Mesenchymal stem cell (in vitro differentiated cells and primary cell): ENCODE results near the gene CAMK1D.
A peak's percentile ranks its signal among the peaks of the same experiment; 100 is the strongest.

ENCODE experiments used
- DNase-seq: peaks from one replicate; pipeline ENCODE4 v3.0.0-alpha.2; 2013
- H2AFZ ChIP-seq: one replicate; pipeline ENCODE4 v1.6.1; 2013; ENCODE audit warnings: low read depth, mild to moderate bottlenecking, control low read depth, inconsistent platforms, low read length, moderate library complexity
- H2AK5ac ChIP-seq: 2 replicates; pipeline ENCODE4 v1.6.1; 2013; ENCODE audit warnings: low read length, moderate library complexity, mild to moderate bottlenecking, inconsistent platforms; ENCODE audit not compliant: severe bottlenecking
- H2BK120ac ChIP-seq: one replicate; pipeline ENCODE4 v1.6.1; 2013; ENCODE audit warnings: low read depth, mild to moderate bottlenecking, inconsistent platforms, low read length, moderate library complexity
- H2BK12ac ChIP-seq, 2 experiments: one replicate each; pipeline ENCODE4 v1.6.1; 2013; ENCODE audit warnings: inconsistent platforms in 2 of 2, low read length in 2 of 2, mild to moderate bottlenecking in 2 of 2, moderate library complexity in 2 of 2, control low read depth in 1 of 2
- H2BK15ac ChIP-seq: one replicate; pipeline ENCODE4 v1.6.1; 2013; ENCODE audit warnings: mild to moderate bottlenecking, low read depth, inconsistent platforms; ENCODE audit not compliant: poor library complexity, severe bottlenecking
- H2BK5ac ChIP-seq: 2 replicates; pipeline ENCODE4 v1.6.1; 2013; ENCODE audit warnings: low read depth, mild to moderate bottlenecking, low read length, control low read depth, inconsistent platforms; ENCODE audit not compliant: poor library complexity, severe bottlenecking
- H3K14ac ChIP-seq, 2 experiments: one replicate each; pipeline ENCODE4 v1.6.1; 2013; ENCODE audit warnings: inconsistent platforms in 2 of 2, low read length in 2 of 2, control low read depth in 1 of 2, mild to moderate bottlenecking in 1 of 2, moderate library complexity in 1 of 2
- H3K18ac ChIP-seq, 2 experiments: one replicate each; pipeline ENCODE4 v1.6.1; 2013; ENCODE audit warnings: inconsistent platforms in 2 of 2, low read length in 2 of 2, control low read depth in 1 of 2, low read depth in 1 of 2, mild to moderate bottlenecking in 1 of 2
- H3K23ac ChIP-seq, 2 experiments: one replicate each; pipeline ENCODE4 v1.6.1; 2013; ENCODE audit warnings: inconsistent platforms in 2 of 2, low read length in 2 of 2, mild to moderate bottlenecking in 2 of 2, moderate library complexity in 2 of 2, control low read depth in 1 of 2
- H3K27ac ChIP-seq: 2 replicates; pipeline ENCODE4 v1.5.1; 2013; ENCODE audit warnings: mild to moderate bottlenecking, moderate library complexity, low read length, control low read depth, inconsistent platforms; ENCODE audit not compliant: poor library complexity, severe bottlenecking
- H3K27me3 ChIP-seq, 2 experiments: 2 replicates each; pipeline versions ENCODE4 v1.6.1 to v1.7.0; 2013; ENCODE audit warnings: low read length in 2 of 2, mild to moderate bottlenecking in 2 of 2, moderate library complexity in 2 of 2, control low read depth in 1 of 2, inconsistent platforms in 1 of 2; ENCODE audit not compliant: control insufficient read depth in 1 of 2, insufficient read depth in 1 of 2
- H3K36me3 ChIP-seq, 2 experiments: 2 replicates each; pipeline versions ENCODE4 v1.6.1 to v1.7.0; 2013; ENCODE audit warnings: low read length in 2 of 2, control low read depth in 1 of 2, inconsistent platforms in 1 of 2, low read depth in 1 of 2, mild to moderate bottlenecking in 1 of 2; ENCODE audit not compliant: insufficient read depth in 2 of 2, control insufficient read depth in 1 of 2
- H3K4ac ChIP-seq, 2 experiments: one replicate each; pipeline ENCODE4 v1.6.1; 2013; ENCODE audit warnings: inconsistent platforms in 2 of 2, low read length in 2 of 2, mild to moderate bottlenecking in 2 of 2, moderate library complexity in 2 of 2, control low read depth in 1 of 2, low read depth in 1 of 2
- H3K4me1 ChIP-seq: 2 replicates; pipeline ENCODE4 v1.6.1; 2013; ENCODE audit warnings: low read depth, low read length, control low read depth; ENCODE audit not compliant: control insufficient read depth, insufficient read depth
- H3K4me2 ChIP-seq: 2 replicates; pipeline ENCODE4 v1.6.1; 2013; ENCODE audit warnings: low read length, mild to moderate bottlenecking, inconsistent platforms; ENCODE audit not compliant: poor library complexity, severe bottlenecking
- H3K4me3 ChIP-seq, 2 experiments: 2 replicates each; pipeline versions ENCODE4 v1.5.1 to v1.7.0; 2013; ENCODE audit warnings: low read length in 2 of 2, mild to moderate bottlenecking in 2 of 2, control low read depth in 1 of 2, low read depth in 1 of 2; ENCODE audit not compliant: insufficient read depth in 1 of 2
- H3K79me1 ChIP-seq: replicated peaks from 2 replicates; pipeline ENCODE4 v1.6.1; 2013; ENCODE audit warnings: mild to moderate bottlenecking, control low read depth, low read length, inconsistent platforms; ENCODE audit not compliant: poor library complexity, severe bottlenecking
- H3K9ac ChIP-seq: 2 replicates; pipeline ENCODE4 v1.7.0; 2013; ENCODE audit warnings: mild to moderate bottlenecking, low read length, moderate library complexity
- H3K9me3 ChIP-seq: 2 replicates; pipeline ENCODE4 v1.7.0; 2013; ENCODE audit warnings: mild to moderate bottlenecking, low read length; ENCODE audit not compliant: control insufficient read depth
- H4K8ac ChIP-seq: one replicate; pipeline ENCODE4 v1.6.1; 2013; ENCODE audit warnings: inconsistent platforms, mild to moderate bottlenecking, low read length, moderate library complexity
- H4K91ac ChIP-seq: one replicate; pipeline ENCODE4 v1.6.1; 2013; ENCODE audit warnings: mild to moderate bottlenecking, low read length, inconsistent platforms
- WGBS: methylation state at CpG from one replicate; pipeline ENCODE4 v1.1.7; 2013; ENCODE audit warnings: mixed read lengths; 5-methylcytosine and 5-hydroxymethylcytosine counted together

CAMK1D gene

DNA sequence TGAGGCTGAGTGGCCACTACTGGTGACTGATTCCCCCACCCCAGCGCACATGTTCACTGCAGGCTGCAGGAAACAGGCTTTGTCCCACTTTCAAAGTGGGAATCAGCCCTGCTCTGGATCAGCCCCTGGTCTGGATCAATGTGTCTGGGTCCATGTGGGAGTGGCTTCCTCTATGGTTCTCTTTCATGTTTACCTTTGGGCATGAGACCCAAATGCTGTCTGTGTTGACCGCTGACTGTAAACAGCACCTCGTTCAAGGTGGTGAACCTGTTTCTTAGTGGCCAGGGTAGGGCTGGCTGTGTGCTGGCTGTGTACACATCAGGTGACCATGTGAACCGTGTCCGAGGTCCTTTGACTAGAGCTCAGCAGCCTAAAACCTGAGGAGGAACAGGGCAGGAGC, 121.8 kb downstream of the CAMK1D start:
- Histone ChIP-seq H3K18ac (peak overlapping the region in 1 of 2 experiments; percentile 26), H2BK12ac (peak overlapping the region in 1 of 2 experiments; percentile 6), H4K91ac (no peak overlapping the region), H3K9ac (no peak overlapping the region), H3K27ac (no peak overlapping the region), H3K27me3 (no peaks in the 10 kb centered on the region), H4K8ac (no peak overlapping the region), H2AK5ac (peak overlapping the region; percentile 38), H3K36me3 (no peaks in the 10 kb centered on the region), H3K79me1 (peaks cover 32% of the 10 kb centered on the region), H3K9me3 (no peaks in the 10 kb centered on the region), H3K4me2 (no peak overlapping the region), H3K14ac (peak overlapping the region in 1 of 2 experiments; percentile 10), H2BK15ac (no peak overlapping the region), H3K23ac (no peak overlapping the region), H3K4me1 (peaks cover 26% of the 10 kb centered on the region), H3K4me3 (no peak overlapping the region), H2AFZ (no peak overlapping the region), H2BK5ac (no peak overlapping the region), H2BK120ac (no peak overlapping the region), H3K4ac (no peak overlapping the region)
- no peak for DNase-seq
- WGBS, result 76% methylated on average over 5 of the region's 5 CpGs

- Histone ChIP-seq H2AFZ (no peak overlapping the region), H3K23ac (no peak overlapping the region), H3K79me1 (peaks cover 37% of the 10 kb centered on the region), H2BK15ac (no peak overlapping the region), H3K9me3 (no peaks in the 10 kb centered on the region), H3K27ac (no peak overlapping the region), H2AK5ac (no peak overlapping the region), H3K4ac (no peak overlapping the region), H3K27me3 (no peaks in the 10 kb centered on the region), H2BK12ac (no peak overlapping the region), H3K4me2 (no peak overlapping the region), H3K4me1 (peaks cover 17% of the 10 kb centered on the region), H3K4me3 (no peak overlapping the region), H4K8ac (no peak overlapping the region), H2BK120ac (no peak overlapping the region), H4K91ac (no peak overlapping the region), H3K9ac (no peak overlapping the region), H3K14ac (no peak overlapping the region), H3K18ac (no peak overlapping the region), H3K36me3 (peaks cover 0 to 5% of the 10 kb centered on the region in 2 experiments), H2BK5ac (no peak overlapping the region)
- 88% methylated on average over 5 of the region's 6 CpGs for WGBS
- no peak for DNase-seq
These were observed 124.1 kb downstream of the CAMK1D start for GRCh38 chr10:12473491-12473890.

DNA sequence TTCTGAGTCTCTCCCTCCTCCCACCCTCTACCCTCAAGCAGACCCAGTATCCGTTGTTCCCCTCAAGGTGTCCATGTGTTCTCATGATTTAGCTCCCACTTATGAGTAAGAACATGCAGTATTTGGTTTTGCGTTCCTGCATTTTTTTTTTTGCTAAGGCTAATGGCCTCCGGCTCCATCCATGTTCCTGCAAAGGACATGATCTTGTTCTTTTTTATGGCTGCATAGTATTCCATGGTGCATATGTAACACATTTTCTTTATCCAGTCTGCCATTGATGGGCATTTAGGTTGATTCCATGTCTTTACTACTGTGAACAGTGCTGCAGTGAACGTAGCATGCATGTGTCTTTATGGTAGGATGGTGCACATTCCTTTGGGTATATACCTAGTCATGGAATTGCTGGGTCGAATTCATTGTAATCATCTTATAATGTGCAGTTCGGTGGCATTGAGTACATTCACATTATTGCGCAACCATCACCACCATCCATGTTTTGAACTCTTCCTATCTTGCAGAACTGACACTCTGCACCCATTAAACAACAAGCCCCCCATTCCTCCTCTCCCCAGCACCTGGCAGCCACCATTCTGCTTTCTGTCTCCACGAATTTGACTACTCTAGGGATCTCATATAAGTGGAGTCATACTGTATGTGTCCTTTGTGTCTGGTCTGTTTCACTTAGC, 125.5 kb downstream of the CAMK1D start:
- H3K9ac ChIP-seq, result no peak overlapping the region
- no peaks in the 10 kb centered on the region for H3K27me3 ChIP-seq
- WGBS, result 93% methylated on average over 7 of the region's 8 CpGs
- no peak overlapping the region for H2AK5ac ChIP-seq
- no peak overlapping the region for H2BK120ac ChIP-seq
- H2BK5ac ChIP-seq, result no peak overlapping the region
- H3K9me3 ChIP-seq, result no peaks in the 10 kb centered on the region
- DNase-seq, result no peak
- peaks cover 0 to 5% of the 10 kb centered on the region in 2 experiments for H3K36me3 ChIP-seq
- H2BK12ac ChIP-seq, result no peak overlapping the region
- no peak overlapping the region for H3K23ac ChIP-seq
- no peak overlapping the region for H4K8ac ChIP-seq
- H3K4ac ChIP-seq, result no peak overlapping the region
- H3K4me2 ChIP-seq, result no peak overlapping the region
- H2AFZ ChIP-seq, result no peak overlapping the region
- H4K91ac ChIP-seq, result no peak overlapping the region
- peaks cover 13% of the 10 kb centered on the region for H3K4me1 ChIP-seq
- no peak overlapping the region for H2BK15ac ChIP-seq
- no peak overlapping the region for H3K4me3 ChIP-seq
- peaks cover 38% of the 10 kb centered on the region for H3K79me1 ChIP-seq
- no peak overlapping the region for H3K18ac ChIP-seq
- no peak overlapping the region for H3K14ac ChIP-seq
- no peak overlapping the region for H3K27ac ChIP-seq

GRCh38 chr10:12476656-12477055, 127.3 kb downstream of the CAMK1D start:
- no peak for DNase-seq
- H3K36me3 ChIP-seq, result peaks cover 0 to 5% of the 10 kb centered on the region in 2 experiments
- H3K9ac ChIP-seq, result no peak overlapping the region
- no peaks in the 10 kb centered on the region for H3K9me3 ChIP-seq
- no peak overlapping the region for H2AK5ac ChIP-seq
- no peak overlapping the region for H3K14ac ChIP-seq
- no peak overlapping the region for H2BK15ac ChIP-seq
- WGBS, result 92% methylated on average over 3 of the region's 4 CpGs
- peaks cover 37% of the 10 kb centered on the region for H3K79me1 ChIP-seq
- peaks cover 10% of the 10 kb centered on the region for H3K4me1 ChIP-seq
- no peak overlapping the region for H2AFZ ChIP-seq
- H3K27me3 ChIP-seq, result no peaks in the 10 kb centered on the region
- no peak overlapping the region for H3K4me2 ChIP-seq
- H2BK5ac ChIP-seq, result no peak overlapping the region
- no peak overlapping the region for H3K23ac ChIP-seq
- H2BK120ac ChIP-seq, result no peak overlapping the region
- no peak overlapping the region for H4K91ac ChIP-seq
- no peak overlapping the region for H2BK12ac ChIP-seq
- H3K4ac ChIP-seq, result no peak overlapping the region
- no peak overlapping the region for H4K8ac ChIP-seq
- H3K18ac ChIP-seq, result no peak overlapping the region
- H3K4me3 ChIP-seq, result no peak overlapping the region
- H3K27ac ChIP-seq, result no peak overlapping the region
